Measurements from ENCODE around the gene CHST15.
A peak's percentile ranks its signal among the peaks of the same experiment; 100 is the strongest.

CHST15 gene

GRCh38 chr10:124025660-124026588, 67.5 kb downstream of the CHST15 start:
- DNase-seq: peak; percentile 56

- no peak for DNase-seq
Observed at GRCh38 chr10:124025152-124025551, 68.2 kb downstream of the CHST15 start.

- no peak for DNase-seq
Observed at GRCh38 chr10:124022066-124022465, 71.3 kb downstream of the CHST15 start.

- DNase-seq: no peak
Observed at GRCh38 chr10:124020981-124021815, 72.2 kb downstream of the CHST15 start.

GRCh38 chr10:124019886-124020797, 73.3 kb downstream of the CHST15 start:
- DNase-seq: no peak

- no peak for DNase-seq
Observed at GRCh38 chr10:124018886-124019525, 74.4 kb downstream of the CHST15 start.

- DNase-seq: no peak
Observed at GRCh38 chr10:124017729-124018128, 75.7 kb downstream of the CHST15 start.

GRCh38 chr10:124016804-124017375, 76.5 kb downstream of the CHST15 start:
- DNase-seq: no peak

GRCh38 chr10:124015991-124016390, 77.4 kb downstream of the CHST15 start:
- no peak for DNase-seq

- no peak for DNase-seq
Observed at GRCh38 chr10:124014416-124015154, 78.8 kb downstream of the CHST15 start.

- DNase-seq: no peak
Observed at GRCh38 chr10:124013916-124014315, 79.5 kb downstream of the CHST15 start.

GRCh38 chr10:124012991-124013390, 80.4 kb downstream of the CHST15 start:
- DNase-seq: no peak

- DNase-seq: no peak
Observed at GRCh38 chr10:124012583-124012982, 80.8 kb downstream of the CHST15 start.

GRCh38 chr10:124012066-124012465, 81.3 kb downstream of the CHST15 start:
- no peak for DNase-seq

GRCh38 chr10:124011464-124011863, 81.9 kb downstream of the CHST15 start:
- DNase-seq: no peak

GRCh38 chr10:124010563-124011131, 82.8 kb downstream of the CHST15 start:
- DNase-seq: no peak

GRCh38 chr10:124010024-124010423, 83.4 kb downstream of the CHST15 start:
- no peak for DNase-seq

GRCh38 chr10:124009231-124010015, 84.0 kb downstream of the CHST15 start:
- DNase-seq: peak; percentile 5

- no peak for DNase-seq
Observed at GRCh38 chr10:124008681-124009080, 84.7 kb downstream of the CHST15 start.

- DNase-seq: no peak
Observed at GRCh38 chr10:124008187-124008586, 85.2 kb downstream of the CHST15 start.

Data from suppressor macrophage treated with lipopolysaccharide for 4 hours (primary cell).